ENCODE data around the gene ITGA7.

The ITGA7 gene

DNA sequence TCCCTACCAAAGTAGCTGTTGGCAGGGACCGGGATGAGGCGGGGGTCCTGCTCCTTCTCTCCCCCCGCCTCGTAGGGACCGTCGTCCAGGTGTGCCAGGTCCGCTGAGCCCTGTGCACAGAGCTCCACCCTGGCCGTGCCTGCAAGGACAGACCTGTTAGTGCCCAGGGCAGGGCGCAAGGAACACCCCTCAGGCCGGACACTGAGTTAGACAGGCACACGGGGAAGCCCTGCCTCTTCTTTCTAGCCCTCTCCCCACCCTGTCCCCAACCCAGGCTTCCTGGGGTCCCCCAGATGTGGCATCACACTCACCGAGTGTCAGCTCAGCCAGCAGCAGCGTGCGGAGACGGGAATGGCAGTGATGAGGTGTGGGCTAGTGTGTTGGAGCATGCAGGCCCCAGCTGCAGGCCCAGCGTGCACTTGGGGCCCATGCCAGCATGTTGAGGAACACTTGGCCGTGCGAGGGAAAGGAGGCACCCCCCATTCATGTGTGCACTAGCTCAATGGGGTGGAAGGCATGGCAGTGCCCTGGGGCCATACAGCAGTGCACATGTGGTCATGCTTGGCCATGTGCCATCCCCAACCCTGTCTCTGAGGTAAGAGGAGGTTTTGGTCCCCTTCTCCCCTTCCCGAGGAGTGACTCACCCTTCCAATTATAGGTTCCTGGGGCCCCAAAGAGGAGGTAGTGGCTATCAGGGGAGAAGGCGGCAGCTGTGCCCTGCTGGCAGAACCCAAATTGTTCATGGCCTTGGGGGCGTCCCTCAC is 7.3 kb downstream of the ITGA7 start:
- no peak for DNase-seq

DNA sequence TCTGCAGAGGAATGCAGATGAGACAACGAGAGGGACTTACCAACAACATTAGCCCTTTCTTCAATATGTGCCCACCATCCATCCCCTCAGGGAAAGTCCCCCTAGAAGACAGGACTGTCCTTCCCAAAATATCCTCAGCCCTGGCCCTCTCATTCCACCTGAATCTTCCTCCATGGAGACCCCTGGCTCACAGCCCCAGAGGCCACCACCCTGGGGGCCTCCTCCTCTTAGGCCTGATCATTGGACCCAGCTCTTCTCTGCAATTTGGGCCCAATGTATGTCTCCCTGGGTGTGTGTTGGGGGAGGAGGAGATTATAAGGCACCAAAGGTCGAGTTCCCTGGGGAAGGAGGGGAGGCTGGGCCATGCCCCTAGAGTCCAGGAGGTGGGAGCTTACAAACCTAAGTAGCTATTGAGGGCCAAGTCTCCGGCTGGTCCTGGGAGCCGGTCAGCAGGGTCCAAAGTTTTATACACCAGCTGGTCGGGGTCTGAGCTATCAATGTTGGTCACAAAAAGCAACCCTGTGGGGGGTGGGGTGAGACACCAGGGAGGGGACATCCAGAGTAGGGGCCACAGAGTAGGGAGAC is 8.1 kb downstream of the ITGA7 start:
- DNase-seq = no peak

DNA sequence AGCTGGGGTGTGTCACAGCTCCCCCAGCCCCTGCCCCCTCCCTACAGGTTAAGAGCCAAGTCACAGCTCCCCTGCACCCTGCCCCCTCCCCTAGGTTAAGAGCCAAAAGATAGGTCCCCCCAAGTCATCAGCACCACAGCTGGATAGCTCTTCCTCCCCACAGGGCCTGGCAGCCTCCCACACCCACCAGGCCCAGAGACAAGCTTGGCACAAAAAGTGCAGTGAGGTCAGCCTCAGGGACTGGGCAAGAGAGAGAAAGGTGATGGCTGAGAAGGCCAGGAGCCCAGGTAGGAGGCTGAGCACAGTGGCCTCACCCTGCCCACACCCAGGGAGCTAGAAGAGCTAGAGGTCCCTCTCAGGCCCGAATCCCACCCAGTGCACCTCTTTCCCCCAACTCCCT is 8.7 kb downstream of the ITGA7 start:
- DNase-seq = no peak

DNA sequence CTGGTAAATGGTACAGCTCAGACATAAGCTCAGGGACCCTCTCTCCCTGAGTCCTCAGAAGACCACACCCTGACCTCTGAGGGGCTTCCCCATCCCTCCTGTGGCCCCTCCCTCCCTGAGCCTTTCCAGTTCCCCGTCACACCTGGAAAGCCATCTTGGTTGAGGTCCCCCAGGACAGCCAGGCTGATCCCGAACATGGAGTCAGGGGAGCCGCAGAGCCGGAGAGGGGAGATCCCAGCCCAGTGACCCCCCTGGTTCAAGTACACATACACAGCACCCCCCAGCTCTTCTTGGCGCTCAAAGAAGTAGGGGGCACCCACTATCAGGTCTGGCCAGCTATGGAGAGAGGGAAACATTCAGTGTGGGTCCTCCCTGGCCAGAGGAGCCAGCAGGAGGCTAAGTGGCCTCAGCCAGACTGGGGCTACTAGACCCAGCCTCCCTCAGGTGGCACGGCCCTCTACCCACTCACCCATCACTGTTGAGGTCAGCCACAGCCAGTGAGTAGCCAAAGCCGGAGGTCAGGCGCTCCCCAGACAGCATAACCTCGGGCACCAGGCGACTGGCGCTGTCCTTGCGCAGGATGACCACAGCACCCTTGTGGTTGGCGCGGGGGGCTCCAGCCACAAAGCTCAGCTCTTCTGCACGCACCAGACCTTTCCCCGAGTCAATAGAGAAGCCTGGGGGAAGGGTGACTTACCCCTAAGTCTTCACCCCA is 9.3 kb downstream of the ITGA7 start:
- no peak for DNase-seq

DNA sequence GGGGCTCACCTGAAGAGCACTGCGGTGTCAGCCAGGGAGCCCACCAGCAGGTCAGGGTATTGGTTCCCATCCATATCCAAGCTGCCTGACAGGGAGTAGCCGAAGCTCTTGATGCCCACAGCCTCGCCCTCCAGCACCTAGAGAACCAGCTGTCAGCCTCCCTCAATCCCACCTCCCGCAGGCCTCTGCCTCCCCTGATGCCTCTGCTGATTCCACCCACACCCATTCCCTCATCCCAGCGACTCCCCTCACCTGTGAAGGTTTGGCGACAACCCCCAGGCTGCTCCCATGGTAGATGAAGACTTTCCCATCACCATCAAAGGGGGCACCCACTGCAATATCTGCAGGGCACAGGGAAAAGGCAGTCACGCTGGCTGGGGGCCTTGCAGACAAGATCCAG is 10.0 kb downstream of the ITGA7 start:
- DNase-seq = no peak

DNA sequence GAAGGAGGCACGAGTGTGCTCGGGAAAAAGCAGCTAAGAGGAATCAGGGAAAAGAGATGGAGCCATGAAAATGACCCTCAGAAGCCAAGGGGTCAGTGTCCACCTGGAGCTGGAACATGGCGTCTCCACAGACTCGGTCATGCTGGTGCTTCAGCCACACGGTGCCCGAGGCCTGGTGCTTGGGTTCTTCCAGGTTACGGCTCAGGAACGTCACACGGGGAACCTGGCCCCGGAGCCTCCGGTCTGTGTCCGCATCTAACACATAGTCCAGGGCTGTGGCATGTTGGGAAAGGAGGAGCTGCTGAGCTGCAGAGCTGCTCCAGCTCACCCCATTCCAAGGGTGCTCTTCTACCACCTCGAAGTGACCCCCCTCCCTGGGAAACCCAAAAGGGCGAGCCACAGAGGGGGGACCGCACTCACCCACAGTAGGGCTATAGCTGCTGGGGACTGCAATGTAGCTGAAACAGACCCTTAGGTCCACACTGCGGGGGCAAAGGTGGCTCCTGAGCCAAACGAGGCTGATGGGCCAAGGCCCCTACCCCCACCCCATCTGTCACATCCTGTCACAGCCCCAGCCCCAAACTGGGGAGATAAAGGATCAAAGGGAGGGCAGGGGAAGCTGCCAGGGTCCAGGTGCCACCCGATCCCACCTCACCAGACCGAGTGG is 10.8 kb downstream of the ITGA7 start:
- DNase-seq = no peak

- no peak for DNase-seq
Observed at GRCh38 chr12:55696141-55696540, 11.6 kb downstream of the ITGA7 start.

GRCh38 chr12:55695349-55695748 is 12.4 kb downstream of the ITGA7 start:
- no peak for DNase-seq

DNA sequence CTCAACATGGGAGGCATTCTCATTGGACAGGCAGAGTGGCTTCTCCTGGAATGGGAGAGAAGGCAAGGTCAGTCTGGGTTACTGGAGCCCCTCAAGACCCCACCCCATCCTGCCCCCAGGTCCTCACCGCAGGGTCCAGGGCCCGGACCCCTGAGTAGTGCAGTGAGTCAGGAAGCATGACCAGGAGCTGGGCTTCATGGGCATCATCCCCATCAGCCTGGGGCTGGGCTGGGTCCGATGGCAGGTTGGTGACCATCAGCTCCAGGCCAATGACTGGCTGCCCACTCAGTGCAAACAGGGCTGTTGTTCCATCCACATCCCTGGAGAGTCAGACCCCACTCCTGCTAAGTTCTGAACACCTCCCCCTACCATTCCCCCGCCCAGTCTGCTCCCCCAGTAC is 13.1 kb downstream of the ITGA7 start:
- no peak for DNase-seq

DNA sequence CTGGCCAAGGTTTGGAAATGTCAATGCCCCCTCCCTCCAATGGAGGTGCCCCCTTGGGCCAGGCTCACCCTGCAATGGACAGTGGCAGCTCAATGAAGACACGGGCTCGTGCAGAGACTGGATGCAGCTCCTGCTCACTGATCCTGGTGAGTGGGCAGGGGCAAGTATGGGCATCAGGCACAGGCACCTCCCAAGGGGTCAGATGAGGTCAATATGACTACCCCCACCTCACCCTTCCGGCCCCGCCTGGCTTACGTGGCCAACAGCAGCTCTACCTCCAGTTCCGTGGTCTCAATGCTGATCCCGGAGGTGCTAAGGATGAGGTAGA is 13.6 kb downstream of the ITGA7 start:
- DNase-seq = no peak

DNA sequence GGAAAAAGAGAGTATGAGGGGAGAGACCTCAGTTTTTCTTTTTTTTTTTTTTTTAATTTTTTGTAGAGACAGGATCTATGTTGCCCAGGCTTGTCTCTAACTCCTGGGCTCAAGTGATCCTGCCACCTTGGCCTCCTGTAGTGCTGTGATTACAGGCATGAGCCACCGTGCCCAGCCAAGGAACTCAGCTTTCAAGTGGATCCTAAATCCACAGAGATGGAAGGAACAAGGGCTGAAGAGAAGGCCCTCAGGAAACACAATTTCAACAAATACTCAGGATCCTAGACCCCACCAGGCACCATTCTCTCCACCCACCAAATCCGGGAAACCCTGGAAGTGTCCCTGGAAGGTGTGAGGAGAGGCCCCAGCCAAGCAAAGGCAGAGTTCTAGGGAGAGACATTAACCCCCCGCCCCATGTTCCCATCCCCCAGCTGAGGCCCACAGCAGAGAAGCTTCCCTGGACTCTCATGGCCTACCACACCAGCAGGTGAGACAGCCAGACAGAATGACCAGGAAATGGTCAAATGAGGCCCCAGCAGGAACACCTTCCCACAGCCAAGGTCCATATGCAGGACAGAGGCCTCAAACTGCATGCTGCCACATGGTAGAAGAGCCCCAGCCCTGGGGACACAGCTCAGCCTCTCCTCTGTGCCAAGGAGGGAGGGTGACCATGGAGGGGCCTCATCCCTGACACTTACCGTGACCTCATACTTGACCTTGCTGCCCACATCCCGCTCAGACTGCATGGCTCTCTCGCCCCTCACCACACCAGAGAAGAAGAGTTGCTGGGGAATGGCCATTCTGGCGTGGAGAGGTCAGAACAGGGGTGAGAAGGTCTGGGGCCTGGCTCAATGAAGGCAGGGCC is 14.1 kb downstream of the ITGA7 start:
- no peak for DNase-seq

DNA sequence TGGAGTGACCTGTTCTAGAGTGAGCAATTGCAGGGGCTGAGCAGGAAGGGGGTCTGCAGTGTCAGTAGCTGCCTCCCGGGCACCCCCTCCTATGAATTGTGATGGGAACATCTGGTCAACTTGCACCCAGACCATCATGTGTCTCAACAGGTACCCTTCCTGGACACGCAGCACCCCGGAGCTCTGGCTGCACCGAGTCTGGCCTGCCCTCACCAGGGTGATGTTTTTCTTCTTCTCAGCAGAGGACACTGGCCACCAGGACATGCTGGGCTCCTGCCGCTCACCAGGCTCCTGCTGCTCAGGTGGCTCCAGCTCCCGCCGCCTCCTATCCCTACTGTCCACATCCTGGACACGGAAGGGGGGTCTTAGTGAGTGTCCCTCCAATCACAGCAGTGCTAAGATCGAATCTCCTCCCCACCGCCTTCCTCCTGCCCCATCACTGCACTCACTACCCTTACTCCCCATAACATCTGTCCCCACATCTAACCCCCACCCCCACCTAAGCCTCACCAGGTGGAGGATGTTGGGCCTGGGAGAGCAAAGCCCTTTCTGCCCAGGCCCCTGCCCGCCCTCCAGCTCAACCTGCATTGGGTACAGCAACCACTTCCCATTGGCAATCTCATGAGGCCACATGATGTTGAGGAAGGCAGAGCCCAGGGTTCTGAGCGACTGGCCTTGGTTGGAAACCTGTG is 14.9 kb downstream of the ITGA7 start:
- DNase-seq = no peak

DNA sequence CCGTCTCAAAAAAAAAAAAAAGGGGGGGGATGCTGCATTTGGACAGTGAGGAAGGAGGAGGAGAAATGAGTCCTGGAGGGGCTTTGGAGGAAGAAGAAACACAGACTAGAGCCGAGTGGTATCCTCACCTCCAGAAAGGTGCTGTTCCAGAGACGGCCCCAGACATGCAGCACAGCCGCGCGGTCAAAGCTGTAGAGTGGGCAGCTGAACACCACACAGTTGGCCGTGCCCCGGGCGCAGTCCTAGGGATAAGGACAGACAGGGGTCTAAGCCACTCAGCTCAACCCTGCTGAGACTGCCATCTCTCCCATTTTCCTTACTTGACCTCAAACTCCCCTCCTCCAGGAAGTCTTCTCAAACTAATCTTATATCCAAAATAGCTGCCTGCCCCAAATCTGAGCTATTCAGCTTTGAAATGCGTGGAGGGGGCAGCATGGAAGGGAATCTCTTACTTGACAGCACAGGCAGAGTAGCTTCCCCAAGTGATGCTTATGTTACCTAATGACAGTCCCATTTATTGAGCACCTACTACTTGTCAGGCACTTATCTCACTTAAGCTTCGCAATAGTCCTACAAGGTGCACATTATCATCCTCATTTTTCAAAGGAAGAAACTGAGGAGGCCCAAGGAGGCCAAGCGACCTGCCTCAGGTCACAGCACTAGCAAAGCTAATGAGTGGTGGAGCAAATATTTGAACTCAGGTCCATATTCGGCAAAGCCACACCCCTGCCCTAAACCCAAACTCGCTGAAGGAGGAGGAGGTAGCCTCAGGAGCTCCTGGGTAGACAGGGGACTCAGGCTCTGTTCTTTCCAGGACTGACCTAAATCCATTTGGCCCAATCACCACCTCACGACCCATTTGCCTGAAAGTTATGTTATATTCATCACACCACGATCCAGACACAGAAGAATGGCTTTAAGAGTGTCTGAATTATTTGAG is 18.7 kb downstream of the ITGA7 start:
- DNase-seq = no peak

GRCh38 chr12:55687746-55688145 is 20.0 kb downstream of the ITGA7 start:
- DNase-seq = no peak

GRCh38 chr12:55686366-55687010 is 21.2 kb downstream of the ITGA7 start:
- DNase-seq = no peak

DNA sequence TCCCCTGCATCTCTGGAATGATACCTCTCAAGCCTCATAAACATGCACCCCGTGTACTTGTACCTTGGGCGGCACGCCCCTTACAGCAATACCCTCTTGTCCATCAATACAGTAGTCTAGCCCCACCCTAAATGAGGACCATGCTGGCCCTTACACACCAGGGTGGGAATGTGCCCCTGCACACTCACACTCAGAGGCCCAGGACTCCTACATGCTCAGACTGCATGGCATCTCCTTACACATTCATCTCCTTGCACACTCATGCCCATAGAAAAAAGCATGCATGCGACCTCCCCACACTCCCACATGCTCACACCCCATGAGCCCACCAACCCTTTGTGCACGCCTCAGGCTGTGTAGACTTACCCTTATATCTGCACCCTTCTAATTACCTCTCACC is 22.0 kb downstream of the ITGA7 start:
- no peak for DNase-seq

DNA sequence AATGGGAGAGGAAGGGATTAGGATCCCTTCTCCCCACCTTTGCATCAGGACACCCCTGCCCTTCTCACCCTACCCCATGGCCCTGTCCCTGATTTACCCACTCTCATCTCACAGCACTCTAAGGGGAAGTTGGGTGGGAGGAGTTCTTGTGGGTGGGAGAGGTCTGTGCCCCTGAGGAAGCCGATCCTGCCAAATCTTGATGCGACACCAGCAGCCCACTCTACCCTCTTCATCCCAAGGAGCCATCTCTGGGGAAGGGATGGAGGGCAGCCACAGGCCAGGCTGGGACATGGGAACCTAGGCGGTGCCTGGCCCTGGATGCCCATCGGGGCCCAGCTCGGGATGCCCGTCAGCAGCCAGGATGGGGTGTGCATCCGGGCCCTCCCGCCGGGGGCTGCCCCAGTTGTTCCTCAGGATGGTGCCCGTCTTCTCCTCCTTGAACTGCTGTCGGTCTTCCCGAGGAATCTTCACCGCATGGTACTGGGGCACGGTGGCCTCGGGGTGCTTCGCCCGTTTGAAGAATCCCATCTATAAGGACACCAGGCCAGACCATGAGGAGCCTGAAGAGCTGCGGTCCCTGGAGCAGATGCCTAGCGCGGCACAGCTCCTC is 22.8 kb downstream of the ITGA7 start:
- DNase-seq = no peak

DNA sequence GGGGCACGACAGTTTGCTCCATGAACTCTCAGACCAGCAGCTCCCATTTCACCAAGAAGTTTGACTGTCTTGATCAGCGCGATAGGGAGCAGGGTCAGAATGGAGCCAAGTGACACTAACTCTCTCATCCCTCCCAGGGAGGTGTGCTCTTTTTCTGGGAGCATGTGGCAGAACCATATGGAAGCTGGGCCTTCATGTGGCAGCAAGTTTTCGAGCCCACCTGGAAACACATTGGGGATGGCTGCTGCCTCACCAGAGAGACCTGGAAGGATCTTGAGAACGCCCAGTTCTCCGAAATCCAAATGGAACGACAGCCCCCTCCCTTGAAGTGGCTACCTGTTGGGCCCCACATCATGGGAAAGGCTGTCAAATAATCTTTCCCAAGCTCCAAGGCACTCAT is 24.0 kb downstream of the ITGA7 start:
- no peak for DNase-seq

GRCh38 chr12:55682087-55682796 is 25.5 kb downstream of the ITGA7 start:
- DNase-seq = no peak

Measured in activated naive CD4-positive, alpha-beta T cell (primary cell).